K562 (cell line): ENCODE data around the gene NSMF. TPM values are rescaled to one million over a fixed set of nuclear protein-coding genes. Genes with fewer than 3 reads are reported as not detected.

Experiments
- BRD9 ChIP-seq: fragments of 450-650 bp; IDR thresholded peaks from 2 replicates; pipeline ENCODE4 v1.6.1; 2018; ENCODE audit warnings: low read depth; ENCODE audit not compliant: partially characterized antibody
- JUN ChIP-seq, 2 experiments: sonication (generic) in 1 of 2; formaldehyde crosslinking in 1 of 2; IDR thresholded peaks; 2 replicates each; pipeline versions ENCODE4 v1.6.1 to v1.8.0; 2012 to 2022; ENCODE audit warnings: borderline replicate concordance in 2 of 2, mild to moderate bottlenecking in 2 of 2, improper control_type of control experiment in 1 of 2, low read depth in 1 of 2, low read length in 1 of 2, missing genetic modification reagents in 1 of 2
- KDM2B ChIP-seq: fragments of 250-450 bp; sonication (Bioruptor Pico); IDR thresholded peaks from 2 replicates; pipeline ENCODE4 v1.8.0; 2021; ENCODE audit warnings: mild to moderate bottlenecking, moderate library complexity
- KLF13 ChIP-seq: fragments of 450-650 bp; IDR thresholded peaks from 2 replicates; pipeline ENCODE4 v1.6.1; 2016; ENCODE audit warnings: missing genetic modification characterization, low read depth, mild to moderate bottlenecking, missing compliant biosample characterization, moderate library complexity, borderline replicate concordance
- MTA3 ChIP-seq: fragments of 450-650 bp; formaldehyde crosslinking; IDR thresholded peaks from 2 replicates; pipeline ENCODE4 v1.6.1; 2017; ENCODE audit warnings: mild to moderate bottlenecking, borderline replicate concordance
- NCOA2 ChIP-seq, 2 experiments: fragments of 450-650 bp; IDR thresholded peaks; 2 replicates each; pipeline ENCODE4 v1.6.1; 2018; ENCODE audit warnings: mild to moderate bottlenecking in 2 of 2, moderate library complexity in 1 of 2; ENCODE audit not compliant: partially characterized antibody in 2 of 2
- PML ChIP-seq: IDR thresholded peaks from 2 replicates; pipeline ENCODE4 v1.6.1; 2012; ENCODE audit warnings: low read length, inconsistent platforms
- PREB ChIP-seq: sonication (generic); formaldehyde crosslinking; IDR thresholded peaks from 2 replicates; pipeline ENCODE4 v1.8.1; 2023; ENCODE audit warnings: mild to moderate bottlenecking, missing genetic modification reagents
- RBM25 ChIP-seq: fragments of 200-400 bp; formaldehyde crosslinking; IDR thresholded peaks from 2 replicates; pipeline ENCODE4 v1.6.1; 2018; ENCODE audit warnings: low read length, low read depth, moderate library complexity; ENCODE audit not compliant: severe bottlenecking
- USF1 ChIP-seq: sonication (generic); formaldehyde crosslinking; IDR thresholded peaks from 2 replicates; pipeline ENCODE4 v1.9.0; 2022; ENCODE audit warnings: mild to moderate bottlenecking, missing genetic modification reagents
- ZNF318 ChIP-seq, 2 experiments: fragments of 450-650 bp; IDR thresholded peaks; 2 replicates each; pipeline ENCODE4 v1.6.1; 2016; ENCODE audit warnings: mild to moderate bottlenecking in 2 of 2, borderline replicate concordance in 1 of 2, low read depth in 1 of 2, moderate library complexity in 1 of 2
- ZNF639 ChIP-seq, 2 experiments: fragments of 200-800 bp in 1 of 2; sonication (Bioruptor generic) in 1 of 2; sonication (generic) in 1 of 2; formaldehyde crosslinking in 1 of 2; IDR thresholded peaks in 1 of 2; conservative IDR thresholded peaks in 1 of 2; 2 replicates each; pipeline versions ENCODE4 v1.5.0 to v1.6.1; 2016 to 2020; ENCODE audit warnings: missing compliant biosample characterization in 1 of 2, missing genetic modification characterization in 1 of 2, missing genetic modification reagents in 1 of 2
- polyA plus RNA-seq, 8 experiments: library from polyadenylated mRNA; depleted of rRNA in 4 of 8; stranded (reverse) in 5 of 8; unstranded in 3 of 8; fragments of >200 nt; fragmentation: Nextera tagmentation in 2 of 8; fragmentation: Illumina TruSeq in 1 of 8; extraction: Ambion mirVana in 2 of 8; extraction: Trizol in 1 of 8; gene quantifications; 2 replicates each; pipeline versions ENCODE4 v1.2.1 to v1.2.3, GENCODE V29; 2011 to 2014; ENCODE audit warnings: inconsistent platforms in 1 of 8, missing spikeins in 1 of 8
- total RNA-seq, 7 experiments: library from RNA; depleted of rRNA in 6 of 7; stranded (reverse); fragments of >200 nt in 6 of 7; fragmentation: Illumina TruSeq in 2 of 7; extraction: Trizol in 2 of 7; gene quantifications; 2 replicates each; pipeline versions ENCODE4 v1.2.1 to v1.2.3, GENCODE V29; 2011 to 2021; ENCODE audit warnings: low replicate concordance in 1 of 7

NSMF gene
- total and polyA plus RNA-seq, 9 of the 15 experiments (the other 6 are each of a cell fraction or from before 2014, with no cell fraction given): 0.20 to 82.7 (median 29.3) TPM

- TF ChIP-seq ZNF318 (IDR thresholded peaks at IDR 0.05; ENCODE audit: borderline replicate concordance in 1 of 2, low read depth in 1 of 2) (no peak), PML (no peak; the same call in 1 of the 2 replicates), KDM2B (CRISPR knock-in tag) (peak; percentile 63; the same call in 1 of the 2 replicates), JUN (IDR thresholded peaks at IDR 0.05; ENCODE audit: borderline replicate concordance, low read depth, low read length) (peak; percentile 37; the same call in 1 of the 2 replicates), JUN (CRISPR knock-in tag; IDR thresholded peaks at IDR 0.05; ENCODE audit: borderline replicate concordance) (no peak), USF1 (CRISPR knock-in tag) (no peak), BRD9 (no peak), RBM25 (no peak), KLF13 (tag) (peak; percentile 78; the same call in 1 of the 2 replicates), ZNF639 (CRISPR knock-in tag; conservative IDR thresholded peaks at IDR 0.05 in 1 of 2, IDR thresholded peaks at IDR 0.05 in 1 of 2) (peak in 1 of 2 experiments; percentile 99; a peak in 2 of 4 replicates), NCOA2 (IDR thresholded peaks at IDR 0.05; ENCODE audit: partially characterized antibody in 2 of 2) (no peak), PREB (CRISPR knock-in tag) (peak; percentile 60; the same call in 1 of the 2 replicates), MTA3 (peak; percentile 63; the same call in 1 of the 2 replicates)
Observed at GRCh38 chr9:137422604-137423513, 36.3 kb downstream of the NSMF start, which contains the start of the genes EXD3 and NOXA1 (continued).
